ENCODE results near the gene MRPL24. TPM values are rescaled to one million over a fixed set of nuclear protein-coding genes. Genes with fewer than 3 reads are reported as not detected.

MRPL24 gene
- total and polyA plus RNA-seq, 2 of the 13 experiments (the other 11 are each of a cell fraction or from before 2014, with no cell fraction given) = 38.1 to 42.9 TPM

- POLR2A ChIA-PET = interaction anchor here (0.9 to 3.3 kb wide), 2 partner anchors 17 to 21 kb away, joined by 3 to 27 read pairs; partner anchors contain the start of genes ISG20L2, METTL25B and PRCC
- intact Hi-C loops (cut with micrococcal nuclease; ENCODE audit: unreplicated experiment) = no loop called here
- H3K4me3 ChIP-seq (replicated peaks in 1 of 3; ENCODE audit: insufficient read depth in 1 of 3, low read depth in 2 of 3, low read length in 3 of 3) = peak overlapping the region; percentile 59 to 90 (median 77); a peak in 4 of 6 replicates
- ATAC-seq = no peak
- H4K20me1 ChIP-seq (ENCODE audit: insufficient read depth, low read length) = peaks cover 13% of the 10 kb centered on the region
- peaks cover 51% of the 10 kb centered on the region for H3K4me1 ChIP-seq (ENCODE audit: insufficient read depth, low read length)
- no TSS peak for BruUV-seq (replicated peaks)
- no peaks in the 10 kb centered on the region; a peak in 1 of 5 replicates for H3K27me3 ChIP-seq (ENCODE audit: control insufficient read depth in 1 of 2, insufficient read depth in 2 of 2, low read length in 2 of 2)
- no peak overlapping the region for H2AFZ ChIP-seq (ENCODE audit: low read length)
- in situ Hi-C loops (cut with HindIII; ENCODE audit: extremely low pct_ligation_motif_present, low pct_unique_long_range_greater_than_20kb) = no loop called here
- no peaks in the 10 kb centered on the region for H3K9me3 ChIP-seq (ENCODE audit: low read length)
- peak overlapping the region; percentile 100 for H3K27ac ChIP-seq (ENCODE audit: extremely low read length, insufficient read depth, low read length)
- 93% methylated on average over 3 of the region's 3 CpGs for WGBS (ENCODE audit: low lambda C conversion rate)
- H3K36me3 ChIP-seq (replicated peaks in 1 of 2; ENCODE audit: control insufficient read depth in 1 of 2, insufficient read depth in 2 of 2, low read length in 2 of 2) = peaks cover 10 to 37% of the 10 kb centered on the region in 2 experiments; a peak in 4 of 5 replicates
- H3K4me2 ChIP-seq (ENCODE audit: low read depth, low read length) = peak overlapping the region; percentile 100
- TF ChIP-seq ZSCAN31 (CRISPR knock-in tag; IDR thresholded peaks at IDR 0.05; ENCODE audit: low read depth) (no peak), RBM22 (optimal IDR thresholded peaks at IDR 0.05; ENCODE audit: low read length) (peak; percentile 11)
- H3K79me2 ChIP-seq (ENCODE audit: insufficient read depth, low read length) = peaks cover 61% of the 10 kb centered on the region
- FAIRE-seq = no peak
- CTCF ChIA-PET (ENCODE audit: low intra/inter-chr PET ratio, low total read pairs) = no interaction called here
- peak overlapping the region; percentile 100 for H3K9ac ChIP-seq (ENCODE audit: insufficient read depth, low read depth, low read length)
- DNase-seq (ENCODE audit: low spot score) = no peak
These were observed 5.0 kb upstream of the MRPL24 start for GRCh38 chr1:156745881-156746280.

DNA sequence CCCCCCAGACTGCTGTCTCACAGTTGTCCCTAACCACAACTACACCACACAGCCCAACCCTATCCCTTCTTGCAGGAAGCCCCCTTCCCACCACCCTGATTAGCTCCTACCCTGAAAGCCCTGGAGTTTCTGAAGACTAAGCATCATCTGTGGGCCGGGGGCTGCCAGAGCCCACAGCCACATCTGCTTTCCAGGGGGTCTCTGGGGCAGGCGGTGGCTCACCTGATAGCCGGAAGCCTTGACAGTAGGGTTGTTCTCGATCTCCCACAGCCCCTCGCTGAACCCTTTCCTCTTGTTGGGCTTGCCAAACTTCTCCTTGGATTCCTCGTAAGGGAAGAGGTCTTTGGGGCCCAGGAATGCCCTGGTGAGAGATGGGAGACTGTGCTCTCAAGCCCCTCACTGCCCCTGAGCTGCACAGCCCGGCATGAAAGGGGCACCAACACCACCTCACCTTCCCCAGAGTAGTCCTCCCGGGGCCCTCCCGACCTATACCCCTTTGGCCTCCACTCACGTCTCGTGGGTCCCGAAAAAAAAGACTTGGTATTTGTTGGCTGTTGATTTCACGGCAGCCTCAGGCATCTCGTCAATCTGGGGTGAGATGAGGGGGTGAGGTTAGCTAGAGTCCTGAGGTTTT, 4.0 kb upstream of the MRPL24 start:
- peaks cover 13% of the 10 kb centered on the region for H4K20me1 ChIP-seq (ENCODE audit: insufficient read depth, low read length)
- ChIA-PET CTCF (ENCODE audit: low intra/inter-chr PET ratio, low total read pairs) (no interaction called here), POLR2A (no interaction called here)
- H3K4me3 ChIP-seq (replicated peaks in 1 of 3; ENCODE audit: insufficient read depth in 1 of 3, low read depth in 2 of 3, low read length in 3 of 3) = no peak overlapping the region
- H3K79me2 ChIP-seq (ENCODE audit: insufficient read depth, low read length) = peaks cover 56% of the 10 kb centered on the region
- H3K9me3 ChIP-seq (ENCODE audit: low read length) = no peaks in the 10 kb centered on the region
- no peak overlapping the region for H3K27ac ChIP-seq (ENCODE audit: extremely low read length, insufficient read depth, low read length)
- FAIRE-seq (no peak), DNase-seq (ENCODE audit: low spot score) (no peak), ATAC-seq (no peak)
- TF ChIP-seq RNF2 (conservative IDR thresholded peaks at IDR 0.05; ENCODE audit: low read depth) (no peak), ZNF350 (CRISPR knock-in tag; IDR thresholded peaks at IDR 0.05; ENCODE audit: borderline replicate concordance, low read depth) (no peak), ZNF333 (CRISPR knock-in tag; IDR thresholded peaks at IDR 0.05; ENCODE audit: borderline replicate concordance) (no peak), RCOR2 (CRISPR knock-in tag; IDR thresholded peaks at IDR 0.05) (no peak), ZNF740 (CRISPR knock-in tag; IDR thresholded peaks at IDR 0.05) (no peak), TARDBP (CRISPR knock-in tag; IDR thresholded peaks at IDR 0.05) (no peak), PHF20 (CRISPR knock-in tag; IDR thresholded peaks at IDR 0.05) (no peak), SMAD9 (CRISPR knock-in tag; IDR thresholded peaks at IDR 0.05) (no peak), SRF (IDR thresholded peaks at IDR 0.05; ENCODE audit: low read depth, low read length) (no peak), ZNF549 (CRISPR knock-in tag; IDR thresholded peaks at IDR 0.05) (no peak), POLR2A (IDR thresholded peaks at IDR 0.05; ENCODE audit: insufficient read depth in 1 of 2, low read depth in 2 of 2, low read length in 2 of 2) (no peak)
- H2AFZ ChIP-seq (ENCODE audit: low read length) = no peak overlapping the region
- in situ Hi-C loops (cut with HindIII; ENCODE audit: extremely low pct_ligation_motif_present, low pct_unique_long_range_greater_than_20kb) = no loop called here
- peaks cover 10 to 37% of the 10 kb centered on the region in 2 experiments; a peak in 4 of 5 replicates for H3K36me3 ChIP-seq (replicated peaks in 1 of 2; ENCODE audit: control insufficient read depth in 1 of 2, insufficient read depth in 2 of 2, low read length in 2 of 2)
- intact Hi-C loops (cut with micrococcal nuclease; ENCODE audit: unreplicated experiment) = no loop called here
- 96% methylated on average over 12 of the region's 14 CpGs for WGBS (ENCODE audit: low lambda C conversion rate)
- BruUV-seq (replicated peaks) = no TSS peak
- no peaks in the 10 kb centered on the region; a peak in 1 of 5 replicates for H3K27me3 ChIP-seq (ENCODE audit: control insufficient read depth in 1 of 2, insufficient read depth in 2 of 2, low read length in 2 of 2)
- no peak overlapping the region for H3K9ac ChIP-seq (ENCODE audit: insufficient read depth, low read depth, low read length)
- H3K4me2 ChIP-seq (ENCODE audit: low read depth, low read length) = no peak overlapping the region
- peaks cover 52% of the 10 kb centered on the region for H3K4me1 ChIP-seq (ENCODE audit: insufficient read depth, low read length)

Measured in HepG2 (cell line).